Stimulated activated CD4-positive, alpha-beta T cell treated with anti-CD3 and anti-CD28 coated beads, Interleukin-4, amount 100 ng/mL, for 4 hours (primary cell): Measurements from ENCODE around the gene MIS18A.
"Not testable (repeated sequence)": the region's sequence is repeated elsewhere in the genome, so short reads cannot be mapped to it uniquely, and the experiment has no call there.

Experiments used
- DNase-seq, 2 experiments: peaks; one replicate each; pipeline ENCODE4 v3.0.0-alpha.2; 2020

The MIS18A gene

GRCh38 chr21:32303385-32303784 lies 24.5 kb upstream of the MIS18A start:
- DNase-seq = no peak

GRCh38 chr21:32302560-32302959 lies 23.7 kb upstream of the MIS18A start:
- no peak for DNase-seq

GRCh38 chr21:32301596-32301995 lies 22.7 kb upstream of the MIS18A start:
- no peak for DNase-seq

- no peak for DNase-seq
These were observed 21.4 kb upstream of the MIS18A start for GRCh38 chr21:32300117-32300681.

GRCh38 chr21:32299695-32300094 lies 20.8 kb upstream of the MIS18A start:
- no peak for DNase-seq

GRCh38 chr21:32298658-32299081 lies 19.8 kb upstream of the MIS18A start, which contains the start of gene MRAP:
Gene MRAP, plus strand, starts transcription at chr21:32298855. Its CDS starts 117 bp downstream, at chr21:32298972.
- no peak for DNase-seq

GRCh38 chr21:32298148-32298559 lies 19.3 kb upstream of the MIS18A start:
- DNase-seq = no peak

- DNase-seq = no peak
These were observed 18.6 kb upstream of the MIS18A start for GRCh38 chr21:32297449-32297848.

- no peak for DNase-seq
These were observed 6.6 kb upstream of the MIS18A start for GRCh38 chr21:32285476-32285875.

- DNase-seq = no peak
These were observed 4.1 kb upstream of the MIS18A start for GRCh38 chr21:32282992-32283391.

- DNase-seq = no peak
These were observed 2.7 kb upstream of the MIS18A start for GRCh38 chr21:32281531-32281930.

- DNase-seq = no peak
These were observed 480 bp upstream of the MIS18A start for GRCh38 chr21:32279377-32279680.

- no peak for DNase-seq
These were observed 746 bp downstream of the MIS18A start for GRCh38 chr21:32278103-32278502.

- DNase-seq = no peak
These were observed 2.2 kb downstream of the MIS18A start for GRCh38 chr21:32276671-32277070.

- no peak for DNase-seq
These were observed 8.1 kb downstream of the MIS18A start for GRCh38 chr21:32270748-32271147.

- not testable (repeated sequence) for DNase-seq
These were observed 13.5 kb downstream of the MIS18A start for GRCh38 chr21:32265321-32265720.

GRCh38 chr21:32261929-32262328 lies 16.9 kb downstream of the MIS18A start:
- no peak for DNase-seq

GRCh38 chr21:32260130-32260529 lies 18.7 kb downstream of the MIS18A start:
- DNase-seq = no peak

GRCh38 chr21:32258786-32259048 lies 20.1 kb downstream of the MIS18A start:
- DNase-seq = not testable (repeated sequence)

- peak in 1 of 2 experiments; percentile 13 for DNase-seq
These were observed 20.7 kb downstream of the MIS18A start for GRCh38 chr21:32257962-32258785.

- DNase-seq = no peak
These were observed 21.8 kb downstream of the MIS18A start for GRCh38 chr21:32256873-32257620.

GRCh38 chr21:32256251-32256650 lies 22.6 kb downstream of the MIS18A start:
- no peak for DNase-seq

- no peak for DNase-seq
These were observed 25.6 kb downstream of the MIS18A start for GRCh38 chr21:32253215-32253641.

GRCh38 chr21:32252136-32252535 lies 26.7 kb downstream of the MIS18A start:
- DNase-seq = no peak
